Skeletal muscle tissue (tissue), 4 donors: ENCODE data around the gene CD48. TPM values are rescaled to one million over a fixed set of nuclear protein-coding genes. Genes with fewer than 3 reads are reported as not detected.

Experiments
- H3K27ac ChIP-seq: one replicate; pipeline ENCODE4 v1.7.0; 2013; ENCODE audit warnings: mild to moderate bottlenecking, low read depth, low read length, inconsistent platforms
- H3K27me3 ChIP-seq, 3 donors: one replicate each; pipeline ENCODE4 v1.7.0; 2013; ENCODE audit warnings: low read length in 3 of 3; ENCODE audit not compliant: control insufficient read depth in 3 of 3, insufficient read depth in 3 of 3
- H3K36me3 ChIP-seq, 3 donors: one replicate each; pipeline ENCODE4 v1.7.0; 2013; ENCODE audit warnings: low read length in 3 of 3; ENCODE audit not compliant: control insufficient read depth in 3 of 3, insufficient read depth in 3 of 3
- H3K4me1 ChIP-seq, 3 donors: one replicate each; pipeline ENCODE4 v1.7.0; 2013; ENCODE audit warnings: low read length in 3 of 3, mild to moderate bottlenecking in 3 of 3; ENCODE audit not compliant: control insufficient read depth in 3 of 3, insufficient read depth in 3 of 3
- H3K4me3 ChIP-seq, 3 donors: one replicate each; pipeline ENCODE4 v1.7.0; 2013; ENCODE audit warnings: low read length in 3 of 3
- H3K9ac ChIP-seq, 3 donors: one replicate each; pipeline ENCODE4 v1.7.0; 2013; ENCODE audit warnings: low read length in 3 of 3, mild to moderate bottlenecking in 3 of 3, moderate library complexity in 2 of 3, low read depth in 1 of 3
- H3K9me3 ChIP-seq, 3 donors: one replicate each; pipeline ENCODE4 v1.7.0; 2013; ENCODE audit warnings: low read length in 3 of 3; ENCODE audit not compliant: control insufficient read depth in 3 of 3
- total RNA-seq: library from RNA; depleted of rRNA; stranded (reverse); fragments of >200 nt; gene quantifications from one replicate; pipeline ENCODE4 v1.2.3, GENCODE V29; 2014
- donor health status: Osteomylitis.

CD48 gene
- total RNA-seq, 1 donor from 2014 or later = 5.2 TPM

DNA sequence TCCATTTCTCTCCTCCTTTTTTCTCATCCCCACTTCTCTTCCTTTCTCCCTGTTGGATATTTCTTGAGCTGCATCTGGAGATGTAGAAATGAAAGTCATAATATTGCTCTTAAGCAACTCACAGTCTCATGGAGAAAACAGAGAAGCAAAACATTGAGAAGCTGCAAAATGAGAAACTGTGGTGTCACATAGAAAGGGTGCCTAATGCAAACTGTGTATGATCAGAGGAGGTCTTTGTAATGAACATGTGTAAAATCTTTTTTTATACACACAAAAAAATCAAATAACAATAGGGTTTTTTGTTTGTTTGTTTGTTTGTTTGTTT is 15.7 kb upstream of the CD48 start:
- Histone ChIP-seq H3K27ac (no peak overlapping the region), H3K9me3 (no peaks in the 10 kb centered on the region), H3K9ac (no peak overlapping the region), H3K27me3 (no peaks in the 10 kb centered on the region), H3K36me3 (no peaks in the 10 kb centered on the region), H3K4me1 (no peaks in the 10 kb centered on the region), H3K4me3 (no peak overlapping the region)

DNA sequence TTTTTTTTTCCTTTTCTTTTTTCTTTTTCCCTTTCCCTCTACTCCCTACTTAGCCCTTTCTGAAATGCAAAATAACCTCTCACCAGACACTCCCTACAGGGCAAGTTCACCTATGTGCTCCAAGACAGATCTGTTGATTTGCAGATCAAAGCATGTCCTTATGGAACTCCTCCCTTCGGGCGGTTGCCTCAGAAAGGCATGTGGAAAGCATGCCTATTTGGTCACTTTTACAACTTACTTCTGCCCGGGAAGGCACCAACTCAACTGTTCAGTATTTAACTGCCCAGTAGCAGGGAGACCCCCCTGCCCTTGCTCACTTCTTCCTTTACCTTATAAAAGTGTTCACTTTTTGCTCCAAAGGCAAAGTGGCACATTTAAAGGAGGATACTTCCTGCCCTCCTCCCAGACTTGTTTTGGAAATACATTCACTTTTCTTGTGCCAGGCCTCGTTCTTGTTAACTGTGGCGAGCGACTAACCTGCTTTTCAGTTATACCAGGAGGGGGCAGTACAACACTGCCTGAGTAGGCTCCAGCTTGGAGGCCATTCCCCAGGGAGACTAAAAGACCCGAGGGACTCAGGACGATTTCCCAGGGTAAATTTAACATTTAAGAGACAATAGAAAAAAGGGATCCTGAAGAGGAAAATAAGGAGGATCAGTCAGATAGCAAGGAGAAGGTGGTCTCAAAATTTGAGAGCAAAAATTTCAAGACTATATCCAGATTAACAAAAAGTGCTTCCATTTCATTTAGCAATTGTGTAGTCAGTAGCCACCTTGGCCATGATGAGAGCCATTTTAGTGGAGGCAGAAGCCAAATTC is 15.1 kb upstream of the CD48 start:
- no peak overlapping the region for H3K27ac ChIP-seq
- H3K27me3 ChIP-seq = no peaks in the 10 kb centered on the region
- no peak overlapping the region for H3K4me3 ChIP-seq
- no peaks in the 10 kb centered on the region for H3K4me1 ChIP-seq
- no peaks in the 10 kb centered on the region for H3K9me3 ChIP-seq
- H3K9ac ChIP-seq = no peak overlapping the region
- no peaks in the 10 kb centered on the region for H3K36me3 ChIP-seq

DNA sequence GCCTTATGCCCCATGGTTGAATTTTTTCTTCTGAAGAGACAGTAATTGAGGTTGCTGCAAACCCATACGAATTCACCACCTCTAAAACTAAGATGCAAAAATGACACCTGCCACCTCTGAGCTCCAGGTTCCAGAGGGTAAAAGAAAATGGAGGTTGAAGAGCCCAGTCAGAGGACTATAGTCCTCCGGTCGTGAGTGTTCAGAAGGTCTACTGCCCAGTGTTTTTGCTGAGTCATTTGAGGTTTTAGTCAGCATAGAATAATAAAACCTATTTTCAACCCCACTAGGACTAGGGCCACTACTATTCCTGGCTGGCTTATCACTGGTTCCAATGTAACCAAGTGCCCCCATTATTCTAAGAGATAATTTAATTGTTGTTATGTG is 14.5 kb upstream of the CD48 start:
- no peaks in the 10 kb centered on the region for H3K27me3 ChIP-seq
- no peak overlapping the region for H3K27ac ChIP-seq
- H3K4me3 ChIP-seq = no peak overlapping the region
- no peak overlapping the region for H3K9ac ChIP-seq
- no peaks in the 10 kb centered on the region for H3K9me3 ChIP-seq
- H3K4me1 ChIP-seq = no peaks in the 10 kb centered on the region
- no peaks in the 10 kb centered on the region for H3K36me3 ChIP-seq

DNA sequence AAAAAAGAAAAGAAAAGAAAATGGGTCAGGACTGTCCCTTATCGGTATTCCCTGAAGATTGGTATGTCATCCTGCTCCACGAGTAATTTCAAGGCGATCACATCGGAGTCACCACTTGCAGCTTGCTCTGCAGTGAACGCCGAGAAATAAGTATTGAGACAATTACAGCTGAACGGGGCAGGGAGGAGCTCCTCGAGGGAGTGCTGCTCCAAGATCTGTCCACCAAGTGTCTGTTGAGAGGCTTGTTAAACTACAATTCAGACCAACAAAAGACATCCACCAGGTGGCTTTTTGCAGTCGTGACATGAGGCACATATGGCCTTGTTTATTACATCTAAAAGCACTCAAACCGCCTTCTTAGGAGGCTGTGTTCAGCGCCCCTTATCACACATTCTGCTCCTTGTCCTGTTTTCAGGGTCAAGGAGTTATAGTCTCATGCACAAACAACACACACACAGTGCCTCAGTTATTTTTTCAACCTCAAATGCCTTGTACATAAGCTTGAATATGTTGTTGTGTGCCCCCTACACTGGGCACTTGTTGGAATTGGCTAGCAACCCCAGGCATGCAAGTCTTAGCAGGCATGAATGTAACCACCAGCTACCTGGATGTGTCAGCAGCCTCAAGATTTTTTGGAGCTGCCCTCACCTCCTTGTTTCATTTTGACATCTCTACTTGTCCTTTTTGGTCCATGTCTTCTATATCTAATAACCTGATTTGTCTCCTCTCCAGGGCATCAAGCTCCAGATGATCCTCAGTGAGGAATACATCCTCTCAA is 13.0 kb upstream of the CD48 start:
- H3K9ac ChIP-seq = no peak overlapping the region
- H3K9me3 ChIP-seq = no peaks in the 10 kb centered on the region
- no peaks in the 10 kb centered on the region for H3K36me3 ChIP-seq
- no peaks in the 10 kb centered on the region for H3K4me1 ChIP-seq
- H3K27me3 ChIP-seq = no peaks in the 10 kb centered on the region
- H3K4me3 ChIP-seq = no peak overlapping the region
- no peak overlapping the region for H3K27ac ChIP-seq

GRCh38 chr1:160723332-160723731 is 11.7 kb upstream of the CD48 start:
- H3K27me3 ChIP-seq = no peaks in the 10 kb centered on the region
- H3K36me3 ChIP-seq = no peaks in the 10 kb centered on the region
- no peaks in the 10 kb centered on the region for H3K4me1 ChIP-seq
- H3K27ac ChIP-seq = no peak overlapping the region
- H3K4me3 ChIP-seq = no peak overlapping the region
- no peak overlapping the region for H3K9ac ChIP-seq
- no peaks in the 10 kb centered on the region for H3K9me3 ChIP-seq

GRCh38 chr1:160722726-160723125 is 11.1 kb upstream of the CD48 start:
- no peaks in the 10 kb centered on the region for H3K4me1 ChIP-seq

GRCh38 chr1:160721473-160721872 is 9.9 kb upstream of the CD48 start:
- no peak overlapping the region for H3K27ac ChIP-seq
- H3K9me3 ChIP-seq = no peaks in the 10 kb centered on the region
- H3K9ac ChIP-seq = no peak overlapping the region
- no peaks in the 10 kb centered on the region for H3K4me1 ChIP-seq
- H3K27me3 ChIP-seq = peaks cover 0 to 3% (median 0%) of the 10 kb centered on the region in 3 donors
- no peaks in the 10 kb centered on the region for H3K36me3 ChIP-seq
- no peak overlapping the region for H3K4me3 ChIP-seq

More at GRCh38 chr1:160722726-160723125, 11.1 kb upstream of the CD48 start:
- H3K9ac ChIP-seq = no peak overlapping the region
- no peaks in the 10 kb centered on the region for H3K9me3 ChIP-seq
- peaks cover 0 to under 1% (median 0%) of the 10 kb centered on the region in 3 donors for H3K27me3 ChIP-seq
- no peak overlapping the region for H3K27ac ChIP-seq
- H3K4me3 ChIP-seq = no peak overlapping the region
- no peaks in the 10 kb centered on the region for H3K36me3 ChIP-seq

DNA sequence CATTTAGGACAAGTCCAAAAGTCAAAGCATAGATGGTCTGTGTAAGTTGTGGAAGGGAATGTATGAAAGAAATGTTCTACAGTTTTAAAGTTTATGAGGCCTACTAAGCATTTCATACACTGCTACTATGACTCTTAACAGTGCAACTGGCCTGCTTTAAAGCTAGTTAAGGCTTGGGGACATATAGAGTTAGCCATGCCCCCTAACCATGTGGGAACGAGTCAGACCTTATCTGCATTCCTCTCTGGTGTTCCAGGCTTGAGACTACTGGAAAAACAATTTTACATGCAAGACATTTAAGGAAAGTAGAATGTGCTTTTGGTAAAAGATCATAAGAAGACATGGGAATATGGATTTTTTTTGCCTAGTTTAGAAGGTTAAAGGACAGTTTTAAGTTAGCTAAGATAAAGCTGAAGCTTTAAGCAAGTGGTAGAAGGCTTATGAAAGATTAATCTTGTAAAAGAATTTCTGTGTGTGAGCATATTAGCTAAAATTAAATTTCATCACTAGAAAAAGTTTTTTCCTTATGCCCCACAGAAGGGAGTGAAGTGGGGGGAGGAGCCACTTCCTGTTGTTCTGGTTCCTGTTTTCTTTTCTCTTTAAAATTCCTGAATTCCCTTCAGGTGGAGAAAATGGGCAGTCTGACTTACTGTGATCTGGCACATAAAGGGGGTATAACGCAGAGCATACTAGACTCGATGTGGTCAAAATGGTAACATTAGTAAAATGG is 8.9 kb upstream of the CD48 start:
- H3K9me3 ChIP-seq = no peaks in the 10 kb centered on the region
- H3K27ac ChIP-seq = no peak overlapping the region
- H3K9ac ChIP-seq = no peak overlapping the region
- H3K4me3 ChIP-seq = no peak overlapping the region
- H3K36me3 ChIP-seq = no peaks in the 10 kb centered on the region
- peaks cover 0 to 3% (median 0%) of the 10 kb centered on the region in 3 donors for H3K27me3 ChIP-seq
- H3K4me1 ChIP-seq = no peaks in the 10 kb centered on the region

GRCh38 chr1:160718210-160718609 is 6.6 kb upstream of the CD48 start:
- no peaks in the 10 kb centered on the region for H3K36me3 ChIP-seq
- H3K9ac ChIP-seq = no peak overlapping the region
- peaks cover 0 to 3% (median 0%) of the 10 kb centered on the region in 3 donors for H3K27me3 ChIP-seq
- H3K9me3 ChIP-seq = no peaks in the 10 kb centered on the region
- H3K27ac ChIP-seq = no peak overlapping the region
- no peak overlapping the region for H3K4me3 ChIP-seq
- H3K4me1 ChIP-seq = no peaks in the 10 kb centered on the region

DNA sequence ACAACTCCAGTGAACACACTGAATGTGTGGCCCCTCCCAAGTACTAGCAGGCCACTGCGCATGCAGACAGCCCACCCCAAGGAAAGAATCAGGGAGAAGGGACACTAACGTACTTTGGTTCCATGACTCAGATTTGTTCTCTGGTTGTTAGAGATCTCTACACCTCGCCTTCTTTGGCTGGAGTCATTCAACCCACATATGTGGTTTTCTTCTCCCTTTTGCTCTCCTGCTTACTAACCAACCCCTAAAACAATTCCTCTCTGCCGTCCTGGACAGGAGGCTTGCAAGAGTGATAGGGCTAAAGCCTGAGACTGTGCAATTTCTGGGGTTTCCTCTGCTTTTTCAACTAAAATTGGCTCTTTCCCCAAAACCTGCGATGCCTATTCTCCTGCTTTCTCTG is 5.7 kb upstream of the CD48 start:
- Histone ChIP-seq H3K4me1 (no peaks in the 10 kb centered on the region), H3K4me3 (no peak overlapping the region), H3K9ac (no peak overlapping the region), H3K9me3 (no peaks in the 10 kb centered on the region), H3K27me3 (peaks cover 0 to 3% (median 0%) of the 10 kb centered on the region in 3 donors), H3K36me3 (no peaks in the 10 kb centered on the region), H3K27ac (no peak overlapping the region)
